K562 (cell line): ENCODE measurements around the gene FUT6. TPM values are rescaled to one million over a fixed set of nuclear protein-coding genes. Genes with fewer than 3 reads are reported as not detected.

Experiments used
- ADNP ChIP-seq: fragments of 200-800 bp; sonication (Bioruptor generic); IDR thresholded peaks from 2 replicates; pipeline ENCODE4 v1.6.1; 2016; ENCODE audit warnings: missing genetic modification characterization, missing compliant biosample characterization
- CAMTA2 ChIP-seq: fragments of 250-450 bp; sonication (Bioruptor Pico); conservative IDR thresholded peaks from 2 replicates; pipeline ENCODE4 v1.5.1; 2022
- CBFA2T2 ChIP-seq: fragments of 450-650 bp; conservative IDR thresholded peaks from 2 replicates; pipeline ENCODE4 v1.6.1; 2017; ENCODE audit warnings: mild to moderate bottlenecking
- DIDO1 ChIP-seq: fragments of 450-650 bp; IDR thresholded peaks from 2 replicates; pipeline ENCODE4 v1.6.1; 2016; ENCODE audit warnings: low read depth, missing biosample characterization, missing genetic modification characterization
- E2F1 ChIP-seq: sonication (generic); formaldehyde crosslinking; IDR thresholded peaks from 2 replicates; pipeline ENCODE4 v1.8.1; 2023; ENCODE audit warnings: mild to moderate bottlenecking, missing genetic modification reagents, moderate library complexity
- FIP1L1 ChIP-seq: fragments of 200-400 bp; formaldehyde crosslinking; IDR thresholded peaks from 2 replicates; pipeline ENCODE4 v1.6.1; 2018; ENCODE audit warnings: mild to moderate bottlenecking, low read depth, low read length; ENCODE audit not compliant: poor library complexity, severe bottlenecking
- IRF1 ChIP-seq: sonication (generic); formaldehyde crosslinking; IDR thresholded peaks from 2 replicates; pipeline ENCODE4 v1.8.0; 2022; ENCODE audit warnings: missing genetic modification reagents, mild to moderate bottlenecking, borderline replicate concordance
- NFATC3 ChIP-seq: fragments of 450-650 bp; IDR thresholded peaks from 2 replicates; pipeline ENCODE4 v1.6.1; 2017; ENCODE audit warnings: mild to moderate bottlenecking
- PCBP1 ChIP-seq: fragments of 200-400 bp; formaldehyde crosslinking; IDR thresholded peaks from 2 replicates; pipeline ENCODE4 v1.6.1; 2018; ENCODE audit warnings: mild to moderate bottlenecking, low read depth, low read length; ENCODE audit not compliant: poor library complexity, severe bottlenecking
- RHOXF2B ChIP-seq: fragments of 250-450 bp; sonication (Bioruptor Pico); conservative IDR thresholded peaks from 2 replicates; pipeline ENCODE4 v1.5.1; 2021
- SFPQ ChIP-seq: fragments of 200-400 bp; formaldehyde crosslinking; IDR thresholded peaks from 2 replicates; pipeline ENCODE4 v1.6.1; 2017; ENCODE audit warnings: mild to moderate bottlenecking, low read depth, low read length, moderate library complexity
- SIN3A ChIP-seq, 2 experiments: fragments of 150-350 bp in 1 of 2; IDR thresholded peaks; 2 replicates each; pipeline ENCODE4 v1.6.1; 2011 to 2016; ENCODE audit warnings: borderline replicate concordance in 2 of 2, low read depth in 2 of 2, low read length in 2 of 2, mild to moderate bottlenecking in 2 of 2, moderate library complexity in 2 of 2; ENCODE audit not compliant: control insufficient read depth in 1 of 2
- TEAD4 ChIP-seq, 2 experiments: sonication (generic) in 1 of 2; formaldehyde crosslinking in 1 of 2; IDR thresholded peaks; 2 replicates each; pipeline versions ENCODE4 v1.6.1 to v1.8.0; 2012 to 2022; ENCODE audit warnings: borderline replicate concordance in 1 of 2, inconsistent platforms in 1 of 2, low read length in 1 of 2, mild to moderate bottlenecking in 1 of 2, missing genetic modification reagents in 1 of 2
- U2AF1 ChIP-seq: fragments of 200-400 bp; formaldehyde crosslinking; optimal IDR thresholded peaks from 2 replicates; pipeline ENCODE3; 2017; ENCODE audit warnings: mild to moderate bottlenecking, low read depth, low read length, moderate library complexity
- ZBTB34 ChIP-seq: fragments of 250-450 bp; sonication (Bioruptor Pico); IDR thresholded peaks from 2 replicates; pipeline ENCODE4 v1.8.0; 2021; ENCODE audit warnings: mild to moderate bottlenecking, moderate library complexity
- ZC3H8 ChIP-seq: fragments of 450-650 bp; IDR thresholded peaks from 2 replicates; pipeline ENCODE4 v1.6.1; 2017
- ZNF217 ChIP-seq: sonication (generic); formaldehyde crosslinking; IDR thresholded peaks from 2 replicates; pipeline ENCODE4 v1.8.0; 2022; ENCODE audit warnings: mild to moderate bottlenecking, missing genetic modification reagents
- ZNF23 ChIP-seq: fragments of 250-450 bp; sonication (Bioruptor Pico); IDR thresholded peaks from 2 replicates; pipeline ENCODE4 v1.4.0; 2020; ENCODE audit warnings: mild to moderate bottlenecking
- ZNF592 ChIP-seq: fragments of 450-650 bp; IDR thresholded peaks from 2 replicates; pipeline ENCODE4 v1.6.1; 2017; ENCODE audit warnings: antibody characterized with exemption, mild to moderate bottlenecking
- polyA plus RNA-seq, 8 experiments: library from polyadenylated mRNA; depleted of rRNA in 4 of 8; stranded (reverse) in 5 of 8; unstranded in 3 of 8; fragments of >200 nt; fragmentation: Nextera tagmentation in 2 of 8; fragmentation: Illumina TruSeq in 1 of 8; extraction: Ambion mirVana in 2 of 8; extraction: Trizol in 1 of 8; gene quantifications; 2 replicates each; pipeline versions ENCODE4 v1.2.1 to v1.2.3, GENCODE V29; 2011 to 2014; ENCODE audit warnings: inconsistent platforms in 1 of 8, missing spikeins in 1 of 8
- total RNA-seq, 7 experiments: library from RNA; depleted of rRNA in 6 of 7; stranded (reverse); fragments of >200 nt in 6 of 7; fragmentation: Illumina TruSeq in 2 of 7; extraction: Trizol in 2 of 7; gene quantifications; 2 replicates each; pipeline versions ENCODE4 v1.2.1 to v1.2.3, GENCODE V29; 2011 to 2021; ENCODE audit warnings: low replicate concordance in 1 of 7

The FUT6 gene
- total and polyA plus RNA-seq, 9 of the 15 experiments (the other 6 are each of a cell fraction or from before 2014, with no cell fraction given): 0.04 TPM; not detected in 8

GRCh38 chr19:5803441-5803751 is 36.1 kb downstream of the FUT6 start (continued):
- TF ChIP-seq SFPQ: no peak
- TF ChIP-seq RHOXF2B (CRISPR knock-in tag): no peak
- no peak for TF ChIP-seq CBFA2T2
- TF ChIP-seq ZBTB34: no peak
- no peak for TF ChIP-seq U2AF1
- no peak for TF ChIP-seq E2F1 (CRISPR knock-in tag)
- no peak for TF ChIP-seq IRF1 (CRISPR knock-in tag)
- TF ChIP-seq NFATC3: no peak
- 0 out of 2 replicates have a peak, but pooled peaks have one; percentile 43 for TF ChIP-seq TEAD4 (IDR thresholded peaks at IDR 0.05; ENCODE audit: low read length)
- TF ChIP-seq TEAD4 (CRISPR knock-in tag; IDR thresholded peaks at IDR 0.05; ENCODE audit: borderline replicate concordance): no peak
- no peak for TF ChIP-seq FIP1L1
- TF ChIP-seq ZNF217 (CRISPR knock-in tag): 0 out of 2 replicates have a peak, but pooled peaks have one; percentile 83
- TF ChIP-seq PCBP1: no peak
- no peak for TF ChIP-seq ZC3H8
- TF ChIP-seq SIN3A (IDR thresholded peaks at IDR 0.05; ENCODE audit: borderline replicate concordance in 2 of 2, control insufficient read depth in 1 of 2, low read depth in 2 of 2, low read length in 2 of 2): no peak
- TF ChIP-seq ZNF592: no peak
- 0 out of 2 replicates have a peak, but pooled peaks have one; percentile 44 for TF ChIP-seq ADNP (tag)
- TF ChIP-seq CAMTA2 (CRISPR knock-in tag): no peak
- no peak for TF ChIP-seq ZNF23 (CRISPR knock-in tag)
- TF ChIP-seq DIDO1: no peak
